Mucosa of stomach (tissue), 1 donor: Measurements from ENCODE around the gene CYFIP1.
"Not testable (repeated sequence)": the region's sequence is repeated elsewhere in the genome, so short reads cannot be mapped to it uniquely, and the experiment has no call there.

ENCODE experiments used
- H3K27me3 ChIP-seq: one replicate; pipeline ENCODE4 v1.7.0; 2013; ENCODE audit warnings: mild to moderate bottlenecking, low read length; ENCODE audit not compliant: control insufficient read depth, insufficient read depth
- H3K36me3 ChIP-seq: one replicate; pipeline ENCODE4 v1.7.0; 2013; ENCODE audit warnings: low read length; ENCODE audit not compliant: control insufficient read depth, insufficient read depth
- H3K4me1 ChIP-seq: one replicate; pipeline ENCODE4 v1.7.0; 2013; ENCODE audit warnings: mild to moderate bottlenecking, low read length; ENCODE audit not compliant: control insufficient read depth, insufficient read depth
- H3K4me3 ChIP-seq: one replicate; pipeline ENCODE4 v1.7.0; 2013; ENCODE audit warnings: low read length
- H3K9ac ChIP-seq: one replicate; pipeline ENCODE4 v1.7.0; 2013; ENCODE audit warnings: mild to moderate bottlenecking, low read length, moderate library complexity
- H3K9me3 ChIP-seq: one replicate; pipeline ENCODE4 v1.7.0; 2013; ENCODE audit warnings: mild to moderate bottlenecking, low read length, moderate library complexity; ENCODE audit not compliant: control insufficient read depth
- donor health status: Pancreatic carcinoma.

CYFIP1 gene

DNA sequence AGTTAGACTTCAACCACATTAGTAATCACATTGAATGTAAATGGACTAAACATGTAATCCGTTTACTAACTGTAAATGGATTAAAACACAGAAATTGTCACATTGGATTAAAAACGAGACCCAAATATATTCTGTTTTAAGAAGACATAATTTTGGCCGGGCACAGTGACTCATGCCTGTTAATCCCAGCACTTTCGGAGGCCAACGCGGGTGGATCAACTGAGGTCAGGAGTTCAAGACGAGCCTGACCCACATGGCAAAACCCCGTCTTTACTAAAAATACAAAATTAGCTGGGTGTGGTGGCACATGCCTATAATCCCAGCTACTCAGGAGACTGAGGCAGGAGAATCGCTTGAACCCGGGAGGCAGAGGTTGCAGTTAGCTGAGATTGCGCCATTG lies 1.8 kb upstream of the CYFIP1 start:
- not testable (repeated sequence) for H3K9ac ChIP-seq, H3K36me3 ChIP-seq, H3K9me3 ChIP-seq, H3K27me3 ChIP-seq, H3K4me3 ChIP-seq, H3K4me1 ChIP-seq

DNA sequence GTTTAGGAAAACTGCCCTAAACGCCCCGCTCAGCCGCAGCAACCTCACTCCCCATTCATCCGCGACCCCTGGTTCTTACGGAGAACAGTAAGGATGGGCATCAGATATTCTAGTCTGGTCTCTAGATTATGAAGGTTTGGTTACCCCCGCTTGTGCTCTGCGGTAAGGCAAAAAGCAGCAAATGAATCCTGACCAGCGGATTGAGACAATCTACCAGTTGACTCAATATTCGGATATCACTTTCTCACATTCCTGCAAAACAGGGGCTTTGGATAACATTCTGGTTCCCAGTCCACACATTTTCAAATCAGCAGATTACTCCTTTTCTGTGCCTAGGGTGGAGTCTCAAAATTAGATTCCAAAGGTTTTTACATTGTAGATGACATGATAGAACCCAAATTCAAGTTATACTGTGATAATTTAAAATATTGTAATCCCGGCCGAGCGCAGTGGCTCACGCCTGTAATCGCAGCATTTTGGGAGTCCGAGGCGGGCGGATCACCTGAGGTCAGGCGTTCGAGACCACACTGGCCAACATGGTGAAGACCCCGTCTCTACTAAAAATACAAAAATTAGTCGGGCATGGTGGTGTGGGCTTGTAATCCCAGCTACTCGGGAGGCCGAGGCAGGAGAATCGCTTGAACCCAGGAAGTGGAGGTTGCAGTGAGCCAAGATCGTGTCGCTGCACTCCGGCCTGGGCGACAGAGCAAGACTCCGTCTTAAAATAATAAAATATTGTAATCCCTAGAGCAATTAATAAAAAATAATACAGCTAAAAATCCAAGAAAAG lies 1.1 kb upstream of the CYFIP1 start:
- no peaks in the 10 kb centered on the region for H3K27me3 ChIP-seq
- H3K36me3 ChIP-seq, result no peaks in the 10 kb centered on the region
- peak overlapping the region; percentile 49 for H3K4me3 ChIP-seq
- H3K9me3 ChIP-seq, result no peaks in the 10 kb centered on the region
- H3K4me1 ChIP-seq, result peaks cover 7% of the 10 kb centered on the region
- peak overlapping the region; percentile 93 for H3K9ac ChIP-seq

DNA sequence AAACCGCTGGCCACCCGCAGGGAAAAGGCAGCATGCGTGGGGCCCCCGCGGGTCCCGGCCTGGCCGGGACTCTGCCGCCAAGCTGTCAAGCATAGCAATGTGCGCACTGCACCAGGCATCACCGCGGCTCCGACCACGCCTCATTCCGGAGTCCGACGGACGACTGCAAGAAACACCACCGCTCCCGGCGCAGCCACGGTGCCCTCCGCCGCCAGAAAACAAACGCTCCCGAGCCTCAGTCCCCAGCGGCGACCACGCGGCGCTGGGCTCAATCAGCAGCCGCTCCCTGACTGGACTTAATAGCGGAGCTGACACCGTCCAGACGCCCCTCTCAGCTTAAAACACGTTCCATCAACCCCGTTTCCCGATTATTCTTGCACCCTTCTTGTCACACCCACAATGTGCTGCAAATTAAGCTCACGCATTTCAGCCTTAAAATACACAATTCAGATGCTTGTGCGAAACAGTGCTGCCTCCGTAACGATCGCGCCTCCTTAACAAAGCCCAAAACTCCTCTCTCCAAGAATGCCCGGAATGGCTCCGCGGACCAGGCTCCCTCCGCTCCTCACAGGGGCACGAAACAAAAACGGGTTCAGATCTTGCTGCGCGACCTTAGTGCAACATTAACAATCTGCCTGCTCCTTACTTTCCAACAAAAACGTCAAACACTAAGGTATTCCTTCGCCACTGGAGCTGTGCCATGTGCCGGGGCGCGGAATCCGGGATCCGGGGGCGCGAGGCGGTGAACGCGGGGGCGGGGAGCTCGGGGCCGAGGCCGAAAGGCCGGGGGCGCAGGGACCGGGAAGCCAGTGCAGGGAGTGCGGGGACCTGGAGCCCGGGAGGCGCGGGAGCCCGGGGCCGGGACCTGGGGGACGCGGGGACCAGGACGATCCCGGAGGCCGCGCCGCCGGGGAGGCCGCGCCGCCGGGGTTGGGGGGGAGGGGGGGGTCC lies 655 bp downstream of the CYFIP1 start:
- Histone ChIP-seq H3K4me1 (peaks cover 7% of the 10 kb centered on the region), H3K36me3 (no peaks in the 10 kb centered on the region), H3K27me3 (no peaks in the 10 kb centered on the region), H3K4me3 (peak overlapping the region; percentile 62), H3K9me3 (no peaks in the 10 kb centered on the region), H3K9ac (peak overlapping the region; percentile 78)

DNA sequence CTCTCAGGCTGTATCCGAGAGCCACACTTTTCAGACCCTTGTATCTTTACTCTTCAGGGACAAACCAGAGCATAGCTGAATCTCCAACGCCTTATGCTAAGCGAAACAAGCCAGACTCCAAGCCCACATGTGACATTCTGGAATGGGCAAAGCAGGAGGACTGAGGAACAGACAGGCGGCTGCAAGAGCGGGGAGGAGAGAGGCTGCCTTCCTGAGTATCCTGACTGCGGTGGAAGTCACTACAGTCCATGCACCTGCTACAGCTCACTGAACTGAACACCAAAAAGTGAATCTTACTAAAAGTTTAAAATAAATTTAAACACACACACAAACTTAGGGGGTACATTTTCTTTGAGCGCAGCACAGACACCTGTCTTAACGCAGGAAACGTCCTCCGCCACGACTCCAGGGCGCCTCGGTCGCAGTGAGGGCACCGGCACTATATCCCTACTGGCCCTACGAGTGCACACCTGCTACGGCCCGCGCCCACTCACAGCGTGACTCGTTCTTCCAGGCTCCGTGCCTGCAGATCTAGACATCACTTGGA lies 1.4 kb downstream of the CYFIP1 start:
- H3K4me3 ChIP-seq, result peak overlapping the region; percentile 62
- H3K4me1 ChIP-seq, result peaks cover 7% of the 10 kb centered on the region
- H3K9me3 ChIP-seq, result no peaks in the 10 kb centered on the region
- no peaks in the 10 kb centered on the region for H3K36me3 ChIP-seq
- peak overlapping the region; percentile 78 for H3K9ac ChIP-seq
- H3K27me3 ChIP-seq, result no peaks in the 10 kb centered on the region

DNA sequence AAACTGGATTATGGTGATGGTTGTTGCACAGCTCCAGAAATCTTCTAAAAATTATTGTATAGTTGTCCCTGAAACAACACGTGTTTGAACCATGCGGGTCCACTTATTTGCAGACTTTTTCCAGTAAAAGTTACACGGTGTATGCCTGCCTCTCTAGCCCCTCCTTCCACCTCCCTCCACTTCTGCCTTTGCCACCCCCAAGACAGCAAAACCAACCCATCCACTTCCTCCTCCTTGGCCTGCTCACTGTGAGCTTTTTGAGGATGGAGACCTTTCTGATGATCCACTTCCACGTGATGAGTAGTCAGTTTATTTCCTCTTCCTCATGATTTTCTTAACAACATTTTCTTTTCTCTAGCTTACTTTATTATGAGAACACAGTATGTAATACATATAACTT lies 5.4 kb downstream of the CYFIP1 start:
- H3K36me3 ChIP-seq, result no peaks in the 10 kb centered on the region
- H3K27me3 ChIP-seq, result no peaks in the 10 kb centered on the region
- H3K4me3 ChIP-seq, result no peak overlapping the region
- no peaks in the 10 kb centered on the region for H3K9me3 ChIP-seq
- no peak overlapping the region for H3K9ac ChIP-seq
- H3K4me1 ChIP-seq, result peaks cover 7% of the 10 kb centered on the region

DNA sequence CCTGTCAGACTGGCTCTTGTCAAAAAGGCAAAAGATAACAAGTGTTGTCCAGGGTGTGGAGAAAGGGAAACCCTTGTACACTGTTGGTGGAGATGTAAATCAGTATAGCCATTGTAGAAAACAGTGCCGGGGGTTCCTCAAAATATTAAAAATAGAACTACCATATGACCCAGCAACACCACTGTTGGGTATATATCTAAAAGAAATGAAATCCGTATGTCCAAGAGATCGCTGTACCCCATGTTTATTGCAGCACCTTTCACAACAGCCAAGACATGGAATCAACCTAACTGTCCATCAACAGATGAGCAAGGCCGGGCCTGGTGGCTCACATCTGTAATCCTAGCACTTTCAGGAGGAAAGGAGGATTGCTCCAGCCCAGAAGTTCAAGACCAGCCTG lies 6.2 kb downstream of the CYFIP1 start:
- no peak overlapping the region for H3K9ac ChIP-seq
- H3K4me1 ChIP-seq, result peaks cover 7% of the 10 kb centered on the region
- no peaks in the 10 kb centered on the region for H3K9me3 ChIP-seq
- no peak overlapping the region for H3K4me3 ChIP-seq
- H3K27me3 ChIP-seq, result no peaks in the 10 kb centered on the region
- H3K36me3 ChIP-seq, result no peaks in the 10 kb centered on the region

DNA sequence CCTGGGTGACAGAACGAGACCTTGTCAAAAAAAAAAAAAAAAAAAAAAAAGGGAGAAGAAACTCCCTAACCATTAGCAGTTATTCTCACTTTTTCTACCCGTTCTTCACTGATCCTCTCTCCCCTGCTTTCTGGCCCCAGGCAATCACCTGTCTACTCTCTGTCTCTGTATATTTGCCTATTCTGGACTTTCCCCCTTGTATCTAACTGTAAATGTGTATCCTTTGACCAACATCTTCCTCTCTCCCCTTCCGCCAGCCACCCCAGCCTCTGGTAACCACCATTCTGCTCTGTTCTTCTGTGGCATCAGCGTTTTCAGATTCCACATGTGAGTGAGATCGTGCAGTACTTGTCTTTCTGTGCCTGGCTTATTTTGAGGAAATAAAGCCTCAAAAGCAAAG lies 6.9 kb downstream of the CYFIP1 start:
- Histone ChIP-seq H3K4me1 (no peaks in the 10 kb centered on the region), H3K27me3 (no peaks in the 10 kb centered on the region), H3K9ac (no peak overlapping the region), H3K4me3 (no peak overlapping the region), H3K36me3 (no peaks in the 10 kb centered on the region), H3K9me3 (no peaks in the 10 kb centered on the region)

DNA sequence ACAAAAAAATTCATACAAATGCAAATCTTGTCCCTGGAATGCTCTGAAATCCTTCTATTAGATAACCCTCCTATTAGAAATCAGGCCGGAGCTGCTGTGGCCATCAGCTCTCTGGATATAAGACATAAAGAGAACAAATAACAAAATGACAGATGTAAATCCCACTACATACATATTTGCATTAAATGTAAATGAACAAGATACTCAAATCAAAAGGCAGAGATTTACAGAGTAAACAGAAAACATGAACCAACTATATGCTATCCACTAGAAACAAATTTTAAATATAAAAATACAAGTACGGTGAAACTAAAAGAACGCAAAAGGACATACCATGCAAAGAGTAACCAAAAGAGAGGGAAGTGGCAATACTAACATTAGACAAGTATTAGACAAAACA lies 10.7 kb downstream of the CYFIP1 start:
- Histone ChIP-seq H3K27me3 (no peaks in the 10 kb centered on the region), H3K4me1 (peaks cover 2% of the 10 kb centered on the region), H3K9ac (no peak overlapping the region), H3K36me3 (no peaks in the 10 kb centered on the region), H3K9me3 (no peaks in the 10 kb centered on the region), H3K4me3 (no peak overlapping the region)

DNA sequence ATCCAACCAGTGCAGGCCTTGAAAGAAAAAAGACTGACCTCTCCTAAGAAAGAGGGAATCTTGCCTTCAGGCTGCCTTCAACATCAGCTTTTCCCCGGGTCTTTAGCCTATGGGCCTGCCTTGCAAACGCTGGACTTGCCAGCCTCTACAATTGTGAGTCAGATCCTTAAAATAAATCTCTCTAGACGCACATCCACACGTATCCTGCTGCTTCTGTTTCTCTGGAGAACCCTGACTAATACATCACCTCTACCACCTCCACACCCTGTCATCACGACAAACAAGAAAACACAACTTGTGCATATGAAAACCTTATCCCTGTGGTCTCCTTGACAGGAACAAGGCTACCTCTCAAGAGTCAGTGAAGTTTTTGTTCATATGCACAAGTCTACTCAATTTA lies 11.8 kb downstream of the CYFIP1 start:
- H3K4me1 ChIP-seq, result peaks cover 5% of the 10 kb centered on the region
- no peaks in the 10 kb centered on the region for H3K36me3 ChIP-seq
- H3K9ac ChIP-seq, result no peak overlapping the region

DNA sequence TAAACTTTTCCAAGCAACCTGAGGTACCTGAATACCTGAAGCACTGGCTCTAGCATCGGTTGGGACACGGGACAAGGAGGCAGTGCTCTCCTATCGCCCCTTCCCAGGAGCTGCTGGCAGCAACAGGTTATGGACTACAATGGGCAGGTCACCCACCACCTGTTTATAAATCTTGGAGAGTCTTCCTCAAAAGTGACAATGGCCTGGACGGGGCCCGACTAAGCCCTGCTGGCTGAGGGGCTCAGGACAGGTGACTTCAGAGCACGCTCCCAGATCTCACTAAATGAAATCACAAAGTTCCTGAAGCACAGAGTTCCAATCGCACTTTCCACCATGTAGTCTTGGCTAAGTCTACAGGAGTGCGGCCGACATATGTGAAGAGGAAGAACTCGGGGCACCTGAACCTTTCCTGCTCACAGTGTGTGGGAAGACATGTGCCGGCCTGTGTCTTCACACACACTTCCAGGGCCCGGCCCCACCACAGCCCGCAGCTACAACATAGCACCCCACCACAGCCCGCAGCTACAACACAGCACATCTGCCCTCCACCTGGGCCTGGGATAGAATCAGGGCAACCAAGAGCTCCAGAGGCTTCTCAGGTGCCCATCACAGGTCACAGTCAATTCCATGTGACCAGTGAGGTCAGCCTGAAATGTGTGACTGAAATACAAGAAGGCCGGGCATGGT lies 12.9 kb downstream of the CYFIP1 start:
- Histone ChIP-seq H3K9ac (no peak overlapping the region), H3K27me3 (no peaks in the 10 kb centered on the region), H3K4me3 (no peak overlapping the region), H3K9me3 (no peaks in the 10 kb centered on the region), H3K36me3 (no peaks in the 10 kb centered on the region), H3K4me1 (peaks cover 5% of the 10 kb centered on the region)

More for the DNA sequence above, 11.8 kb downstream of the CYFIP1 start:
- no peaks in the 10 kb centered on the region for H3K9me3 ChIP-seq
- H3K4me3 ChIP-seq, result no peak overlapping the region
- H3K27me3 ChIP-seq, result no peaks in the 10 kb centered on the region

DNA sequence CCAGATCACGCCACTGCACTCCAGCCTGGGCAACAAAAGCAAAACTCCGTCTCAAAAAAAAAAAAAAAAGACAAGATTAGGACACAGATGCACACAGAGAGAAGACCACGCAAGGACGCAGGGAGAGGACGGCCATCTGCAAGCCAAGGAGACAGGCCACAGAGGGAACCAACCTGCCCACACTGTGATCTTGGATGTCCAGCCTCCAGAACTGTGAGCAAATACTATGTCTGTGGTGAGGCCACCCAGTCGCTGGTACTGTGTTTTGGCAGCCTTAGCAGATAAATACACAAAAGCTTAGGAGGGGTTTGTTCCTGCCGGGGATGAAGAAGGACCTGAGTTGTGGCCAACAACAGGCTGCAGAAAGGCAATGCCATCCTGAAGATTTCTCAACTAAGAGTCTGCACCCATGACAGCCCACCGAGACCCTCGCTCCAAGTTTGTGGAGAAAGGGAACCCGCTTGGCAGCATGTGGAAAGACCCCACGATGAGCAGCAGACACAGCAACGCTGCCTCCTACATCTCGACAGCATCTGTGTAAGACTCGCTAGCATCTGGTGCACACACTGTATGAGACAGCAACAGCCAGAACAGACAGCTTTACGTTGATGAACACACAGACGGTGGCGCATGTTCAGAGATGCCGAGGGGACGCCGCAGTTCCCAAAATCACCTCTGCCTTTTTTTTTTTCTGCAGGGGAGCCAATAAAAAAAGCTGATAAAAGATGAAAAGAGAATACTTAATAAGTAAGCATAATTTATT lies 13.7 kb downstream of the CYFIP1 start:
- H3K27me3 ChIP-seq, result no peaks in the 10 kb centered on the region
- H3K4me3 ChIP-seq, result no peak overlapping the region
- no peaks in the 10 kb centered on the region for H3K9me3 ChIP-seq
- no peaks in the 10 kb centered on the region for H3K36me3 ChIP-seq
- H3K9ac ChIP-seq, result no peak overlapping the region
- H3K4me1 ChIP-seq, result peaks cover 12% of the 10 kb centered on the region
